ENCODE results near the gene HSD17B1.
A peak's percentile ranks its signal among the peaks of the same experiment; 100 is the strongest.

HSD17B1 gene

DNA sequence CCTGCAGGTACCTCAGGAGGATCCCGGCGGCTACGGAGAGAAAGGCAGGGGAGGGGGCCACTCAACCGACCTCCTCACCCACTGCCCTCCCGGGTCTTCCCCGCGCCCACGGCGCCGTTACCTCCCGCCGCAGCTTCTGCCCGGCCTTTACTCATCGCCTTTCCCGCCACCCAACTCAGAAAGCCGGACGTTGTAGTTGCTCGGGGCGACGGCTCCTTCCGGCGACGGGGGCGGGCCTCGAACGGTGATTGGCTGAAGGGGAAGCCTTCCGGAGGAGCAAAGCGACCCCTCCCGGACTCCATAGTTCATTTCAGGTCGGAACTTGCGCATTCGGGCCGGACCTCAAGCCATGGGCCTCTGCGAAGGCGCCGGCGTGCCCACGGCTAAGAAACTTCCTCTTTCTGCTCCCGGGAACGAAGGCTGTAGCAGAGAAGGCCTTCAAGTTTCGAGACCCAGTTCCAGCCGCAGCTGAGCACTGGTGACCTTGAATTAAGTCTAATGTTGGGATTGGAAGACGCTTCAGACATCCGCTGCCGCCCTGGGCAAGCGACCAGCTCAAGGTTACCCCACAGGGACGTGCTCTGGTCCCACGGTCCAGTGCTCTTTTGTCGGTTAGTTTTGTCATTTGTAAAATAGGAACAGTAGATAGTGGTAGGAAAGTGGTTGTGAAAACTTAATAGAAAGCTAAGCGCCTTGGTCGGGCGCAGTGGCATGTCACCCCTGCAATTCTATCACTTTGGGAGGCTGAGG lies 25.0 kb downstream of the HSD17B1 start, which contains the start of gene PSMC3IP:
Gene PSMC3IP (minus strand): TSS at position 198 of the 750 bp plus-strand sequence. CDS start 43 bp downstream, at position 155.
- peak within 1 kb of the TSS; percentile 94 for H2AFZ ChIP-seq (ENCODE audit: low read length)
- peak within 1 kb of the TSS; percentile 2 for H2BK5ac ChIP-seq (ENCODE audit: low read length)
- no peak within 1 kb of the TSS for H2BK120ac ChIP-seq (ENCODE audit: low read depth, low read length)
- H3K9me3 ChIP-seq (replicated peaks in 1 of 2; ENCODE audit: control insufficient read depth in 2 of 2, insufficient read depth in 1 of 2, low read depth in 1 of 2, low read length in 2 of 2): peaks cover 0 to 1% of the 10 kb centered on the region in 2 donors
- no peaks in the 10 kb centered on the region for H3K27me3 ChIP-seq (ENCODE audit: control insufficient read depth in 3 of 3, insufficient read depth in 3 of 3, low read depth in 1 of 3, low read length in 3 of 3)
- H3K23ac ChIP-seq (ENCODE audit: low read depth, low read length, poor library complexity): peak within 1 kb of the TSS; percentile 29
- peak within 1 kb of the TSS; percentile 85 for H3K18ac ChIP-seq (ENCODE audit: low read length)
- H2BK12ac ChIP-seq (ENCODE audit: low read length): no peak within 1 kb of the TSS
- H3K4me2 ChIP-seq (ENCODE audit: insufficient read depth, low read length, poor library complexity, severe bottlenecking): peak within 1 kb of the TSS; percentile 67
- no peak within 1 kb of the TSS for H2BK15ac ChIP-seq (ENCODE audit: low read length)
- H3K36me3 ChIP-seq (replicated peaks in 1 of 2; ENCODE audit: control insufficient read depth in 2 of 2, insufficient read depth in 2 of 2, low read length in 2 of 2): peaks cover 35 to 78% of the 10 kb centered on the region in 2 donors
- peak within 1 kb of the TSS; percentile 60 for H3K27ac ChIP-seq (replicated peaks; ENCODE audit: low read length)
- peaks cover 0 to 12% of the 10 kb centered on the region in 2 donors for H3K4me1 ChIP-seq (ENCODE audit: control insufficient read depth in 2 of 2, insufficient read depth in 1 of 2, low read depth in 1 of 2, low read length in 2 of 2)
- H2AK5ac ChIP-seq (ENCODE audit: low read depth, low read length): no peak within 1 kb of the TSS
- no CpG with 5 or more reads among the region's 52 CpGs for WGBS, 2 donors (ENCODE audit: extremely low coverage in 2 of 2, insufficient read length in 2 of 2, insufficient replicate concordance in 1 of 2)
- no peak within 1 kb of the TSS for H3K14ac ChIP-seq (ENCODE audit: low read length)
- H4K91ac ChIP-seq (ENCODE audit: low read depth, low read length, poor library complexity): no peak within 1 kb of the TSS
- peak within 1 kb of the TSS; percentile 92 to 98 for H3K4me3 ChIP-seq (ENCODE audit: low read length in 2 of 2)
- peak; percentile 88 for DNase-seq (ENCODE audit: low spot score)
- no peak within 1 kb of the TSS for H4K8ac ChIP-seq (ENCODE audit: low read depth, low read length)
- H3K4ac ChIP-seq (ENCODE audit: low read length): no peak within 1 kb of the TSS
- H3K79me1 ChIP-seq (ENCODE audit: low read depth, low read length): peaks cover 3% of the 10 kb centered on the region
- H3K9ac ChIP-seq (ENCODE audit: low read depth, low read length, poor library complexity): peak within 1 kb of the TSS; percentile 94

DNA sequence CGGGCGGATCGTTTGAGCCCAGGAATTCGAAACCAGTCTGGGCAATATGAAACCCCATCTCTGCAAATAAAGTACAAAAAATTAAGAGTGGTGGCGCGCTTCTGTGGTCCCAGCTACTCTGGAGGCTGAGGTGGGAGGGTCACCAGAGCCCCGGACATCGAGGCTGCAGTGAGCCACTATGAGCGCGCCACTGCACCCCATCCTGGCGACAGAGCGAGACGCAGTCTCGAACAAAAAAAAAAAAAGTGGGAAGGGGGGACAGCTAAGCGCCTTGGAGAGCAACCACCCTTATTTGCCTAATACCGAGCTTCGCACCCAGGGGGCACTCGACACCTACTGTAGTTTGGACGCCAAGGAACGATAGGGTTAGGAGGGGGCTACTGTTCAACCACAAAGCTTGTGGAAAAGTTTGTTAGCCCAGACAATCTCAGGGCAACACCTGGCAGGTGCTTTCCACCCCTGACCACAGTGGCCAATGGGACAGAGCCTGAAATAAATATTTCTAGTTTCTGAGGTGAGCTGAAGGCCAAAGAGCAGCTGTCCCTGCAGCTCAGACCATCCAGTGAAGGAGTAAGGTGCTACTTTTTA lies 25.7 kb downstream of the HSD17B1 start:
- Histone ChIP-seq H2BK120ac (ENCODE audit: low read depth, low read length) (no peak overlapping the region), H3K27ac (replicated peaks; ENCODE audit: low read length) (peak overlapping the region; percentile 60), H3K4me1 (ENCODE audit: control insufficient read depth in 2 of 2, insufficient read depth in 1 of 2, low read depth in 1 of 2, low read length in 2 of 2) (peaks cover 0 to 12% of the 10 kb centered on the region in 2 donors), H3K9me3 (replicated peaks in 1 of 2; ENCODE audit: control insufficient read depth in 2 of 2, insufficient read depth in 1 of 2, low read depth in 1 of 2, low read length in 2 of 2) (peaks cover 0 to 1% of the 10 kb centered on the region in 2 donors), H2BK5ac (ENCODE audit: low read length) (peak overlapping the region; percentile 2), H3K23ac (ENCODE audit: low read depth, low read length, poor library complexity) (no peak overlapping the region), H3K27me3 (ENCODE audit: control insufficient read depth in 3 of 3, insufficient read depth in 3 of 3, low read depth in 1 of 3, low read length in 3 of 3) (no peaks in the 10 kb centered on the region), H3K14ac (ENCODE audit: low read length) (no peak overlapping the region), H2BK15ac (ENCODE audit: low read length) (no peak overlapping the region), H2AK5ac (ENCODE audit: low read depth, low read length) (no peak overlapping the region), H4K91ac (ENCODE audit: low read depth, low read length, poor library complexity) (no peak overlapping the region), H3K4me3 (ENCODE audit: low read length in 2 of 2) (peak overlapping the region; percentile 92 to 98), H3K18ac (ENCODE audit: low read length) (no peak overlapping the region), H4K8ac (ENCODE audit: low read depth, low read length) (no peak overlapping the region), H3K4me2 (ENCODE audit: insufficient read depth, low read length, poor library complexity, severe bottlenecking) (peak overlapping the region; percentile 67), H2AFZ (ENCODE audit: low read length) (peak overlapping the region; percentile 94), H2BK12ac (ENCODE audit: low read length) (no peak overlapping the region), H3K79me1 (ENCODE audit: low read depth, low read length) (peaks cover 3% of the 10 kb centered on the region), H3K9ac (ENCODE audit: low read depth, low read length, poor library complexity) (no peak overlapping the region), H3K36me3 (replicated peaks in 1 of 2; ENCODE audit: control insufficient read depth in 2 of 2, insufficient read depth in 2 of 2, low read length in 2 of 2) (peaks cover 31 to 78% of the 10 kb centered on the region in 2 donors), H3K4ac (ENCODE audit: low read length) (no peak overlapping the region)
- no CpG with 5 or more reads among the region's 20 CpGs for WGBS, 2 donors (ENCODE audit: extremely low coverage in 2 of 2, insufficient read length in 2 of 2, insufficient replicate concordance in 1 of 2)
- DNase-seq (ENCODE audit: low spot score): peak; percentile 79

- no peak overlapping the region for H2BK12ac ChIP-seq (ENCODE audit: low read length)
- peaks cover 3% of the 10 kb centered on the region for H3K79me1 ChIP-seq (ENCODE audit: low read depth, low read length)
- no peak overlapping the region for H2AFZ ChIP-seq (ENCODE audit: low read length)
- no peaks in the 10 kb centered on the region for H3K27me3 ChIP-seq (ENCODE audit: control insufficient read depth in 3 of 3, insufficient read depth in 3 of 3, low read depth in 1 of 3, low read length in 3 of 3)
- H3K9ac ChIP-seq (ENCODE audit: low read depth, low read length, poor library complexity): no peak overlapping the region
- no peak for DNase-seq (ENCODE audit: low spot score)
- H3K4me2 ChIP-seq (ENCODE audit: insufficient read depth, low read length, poor library complexity, severe bottlenecking): no peak overlapping the region
- H3K18ac ChIP-seq (ENCODE audit: low read length): no peak overlapping the region
- WGBS, 2 donors (ENCODE audit: extremely low coverage in 2 of 2, insufficient read length in 2 of 2, insufficient replicate concordance in 1 of 2): no CpG with 5 or more reads among the region's 2 CpGs
- no peak overlapping the region for H2BK5ac ChIP-seq (ENCODE audit: low read length)
- H4K8ac ChIP-seq (ENCODE audit: low read depth, low read length): no peak overlapping the region
- no peak overlapping the region for H2BK15ac ChIP-seq (ENCODE audit: low read length)
- peaks cover 0 to 1% of the 10 kb centered on the region in 2 donors for H3K9me3 ChIP-seq (replicated peaks in 1 of 2; ENCODE audit: control insufficient read depth in 2 of 2, insufficient read depth in 1 of 2, low read depth in 1 of 2, low read length in 2 of 2)
- no peak overlapping the region for H4K91ac ChIP-seq (ENCODE audit: low read depth, low read length, poor library complexity)
- H3K4me1 ChIP-seq (ENCODE audit: control insufficient read depth in 2 of 2, insufficient read depth in 1 of 2, low read depth in 1 of 2, low read length in 2 of 2): peaks cover 0 to 12% of the 10 kb centered on the region in 2 donors
- H3K27ac ChIP-seq (replicated peaks; ENCODE audit: low read length): no peak overlapping the region
- H3K23ac ChIP-seq (ENCODE audit: low read depth, low read length, poor library complexity): no peak overlapping the region
- no peak overlapping the region for H3K4me3 ChIP-seq (ENCODE audit: low read length in 2 of 2)
- H3K4ac ChIP-seq (ENCODE audit: low read length): no peak overlapping the region
- H3K14ac ChIP-seq (ENCODE audit: low read length): no peak overlapping the region
- H2BK120ac ChIP-seq (ENCODE audit: low read depth, low read length): no peak overlapping the region
- no peak overlapping the region for H2AK5ac ChIP-seq (ENCODE audit: low read depth, low read length)
- peaks cover 24 to 77% of the 10 kb centered on the region in 2 donors for H3K36me3 ChIP-seq (replicated peaks in 1 of 2; ENCODE audit: control insufficient read depth in 2 of 2, insufficient read depth in 2 of 2, low read length in 2 of 2)
Observed at GRCh38 chr17:42579794-42580551, 27.2 kb downstream of the HSD17B1 start.

Data from neuronal stem cell (in vitro differentiated cells).